ENCODE results near the gene LRRC27. TPM values are rescaled to one million over a fixed set of nuclear protein-coding genes. Genes with fewer than 3 reads are reported as not detected.
"Not testable (repeated sequence)": the region's sequence is repeated elsewhere in the genome, so short reads cannot be mapped to it uniquely, and the experiment has no call there.

LRRC27 gene
- total RNA-seq, 1 donor from 2014 or later: 5.8 TPM

DNA sequence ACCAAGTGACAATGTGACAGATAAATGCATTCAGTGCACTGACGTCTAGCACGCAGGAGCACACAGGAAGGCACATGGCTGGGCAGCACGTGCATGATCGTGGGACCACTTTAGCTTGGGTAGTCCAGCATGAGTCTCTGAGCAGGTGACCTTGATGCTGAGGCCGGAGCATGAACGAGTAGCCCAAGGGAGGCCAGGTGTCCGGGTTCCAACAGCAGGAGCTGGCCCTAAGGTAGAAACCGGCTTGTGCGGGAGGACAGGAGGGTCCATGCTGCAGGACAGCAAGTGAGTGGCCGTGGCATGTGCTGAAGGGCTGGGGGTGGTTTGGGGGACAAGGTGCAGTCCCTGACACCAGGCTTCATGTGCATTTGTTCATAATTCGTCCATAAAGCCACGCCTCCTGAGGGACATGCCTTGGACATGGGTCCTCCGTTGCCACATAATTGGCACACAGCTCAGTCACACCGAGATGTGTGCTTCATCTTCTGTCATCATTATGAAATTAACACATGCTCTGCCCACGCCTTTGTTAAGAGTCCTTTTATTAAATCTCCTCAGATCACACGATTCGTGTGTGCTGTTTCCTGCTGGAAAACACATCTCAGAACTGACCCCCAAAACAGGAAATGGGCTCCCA is 21.2 kb upstream of the LRRC27 start:
- no peak for DNase-seq (ENCODE audit: low read depth)
- TF ChIP-seq, protein P1, sequence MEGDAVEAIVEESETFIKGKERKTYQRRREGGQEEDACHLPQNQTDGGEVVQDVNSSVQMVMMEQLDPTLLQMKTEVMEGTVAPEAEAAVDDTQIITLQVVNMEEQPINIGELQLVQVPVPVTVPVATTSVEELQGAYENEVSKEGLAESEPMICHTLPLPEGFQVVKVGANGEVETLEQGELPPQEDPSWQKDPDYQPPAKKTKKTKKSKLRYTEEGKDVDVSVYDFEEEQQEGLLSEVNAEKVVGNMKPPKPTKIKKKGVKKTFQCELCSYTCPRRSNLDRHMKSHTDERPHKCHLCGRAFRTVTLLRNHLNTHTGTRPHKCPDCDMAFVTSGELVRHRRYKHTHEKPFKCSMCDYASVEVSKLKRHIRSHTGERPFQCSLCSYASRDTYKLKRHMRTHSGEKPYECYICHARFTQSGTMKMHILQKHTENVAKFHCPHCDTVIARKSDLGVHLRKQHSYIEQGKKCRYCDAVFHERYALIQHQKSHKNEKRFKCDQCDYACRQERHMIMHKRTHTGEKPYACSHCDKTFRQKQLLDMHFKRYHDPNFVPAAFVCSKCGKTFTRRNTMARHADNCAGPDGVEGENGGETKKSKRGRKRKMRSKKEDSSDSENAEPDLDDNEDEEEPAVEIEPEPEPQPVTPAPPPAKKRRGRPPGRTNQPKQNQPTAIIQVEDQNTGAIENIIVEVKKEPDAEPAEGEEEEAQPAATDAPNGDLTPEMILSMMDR (conservative IDR thresholded peaks at IDR 0.05; ENCODE audit: low read depth, low read length): no peak
- H3K4me3 ChIP-seq (ENCODE audit: low read depth, low read length): no peak overlapping the region

DNA sequence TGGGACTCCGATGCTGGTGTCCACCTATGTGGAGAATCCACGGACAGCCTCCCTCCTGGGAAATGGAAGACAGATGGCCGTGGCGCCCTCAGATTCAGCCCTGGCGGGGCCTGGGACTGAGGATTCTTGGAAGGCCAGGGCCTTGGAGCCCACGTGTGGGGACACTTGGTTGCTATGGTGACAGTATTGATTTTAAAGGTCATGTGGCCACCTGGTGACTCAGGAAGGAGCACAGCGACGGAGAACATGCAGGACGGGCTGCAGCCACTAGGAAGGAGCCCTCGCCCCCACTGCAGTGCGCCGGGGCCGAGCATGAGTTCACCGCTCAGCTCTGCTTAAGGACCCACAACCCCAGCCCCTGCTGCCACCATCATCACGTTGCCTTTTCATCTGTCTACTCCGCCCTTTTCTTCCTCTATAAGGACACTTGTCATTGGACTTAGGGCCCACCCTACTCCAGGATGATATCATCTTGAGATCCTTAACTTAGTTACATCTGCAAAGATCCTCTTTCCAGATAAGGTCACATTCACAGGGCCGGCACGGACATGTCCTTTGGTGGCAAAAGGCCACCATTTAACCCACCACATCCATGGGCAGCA is 20.6 kb upstream of the LRRC27 start:
- TF ChIP-seq, protein P1 (conservative IDR thresholded peaks at IDR 0.05; ENCODE audit: low read depth, low read length): no peak
- H3K4me3 ChIP-seq (ENCODE audit: low read depth, low read length): no peak overlapping the region
- DNase-seq (ENCODE audit: low read depth): no peak

DNA sequence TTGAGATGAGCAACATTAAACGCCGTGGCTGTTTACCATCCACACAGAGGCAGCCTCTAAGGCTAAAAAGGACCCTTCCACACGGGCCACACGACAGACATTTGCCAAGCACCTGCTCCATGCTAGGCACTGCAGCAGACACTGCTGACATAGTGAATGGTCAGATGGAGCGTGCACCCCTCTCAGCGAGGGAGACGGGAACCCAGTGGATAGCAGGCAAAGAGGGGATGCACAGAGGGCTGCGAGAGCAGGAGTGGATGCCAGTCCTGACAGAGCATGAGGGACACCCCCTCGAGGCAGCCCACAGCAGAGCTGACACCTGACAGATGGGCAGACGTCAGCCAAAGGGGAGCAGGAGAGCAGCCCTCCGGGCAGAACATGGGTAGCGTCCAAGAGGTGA is 18.7 kb upstream of the LRRC27 start:
- no peak for DNase-seq (ENCODE audit: low read depth)
- TF ChIP-seq, protein P1 (conservative IDR thresholded peaks at IDR 0.05; ENCODE audit: low read depth, low read length): no peak

DNA sequence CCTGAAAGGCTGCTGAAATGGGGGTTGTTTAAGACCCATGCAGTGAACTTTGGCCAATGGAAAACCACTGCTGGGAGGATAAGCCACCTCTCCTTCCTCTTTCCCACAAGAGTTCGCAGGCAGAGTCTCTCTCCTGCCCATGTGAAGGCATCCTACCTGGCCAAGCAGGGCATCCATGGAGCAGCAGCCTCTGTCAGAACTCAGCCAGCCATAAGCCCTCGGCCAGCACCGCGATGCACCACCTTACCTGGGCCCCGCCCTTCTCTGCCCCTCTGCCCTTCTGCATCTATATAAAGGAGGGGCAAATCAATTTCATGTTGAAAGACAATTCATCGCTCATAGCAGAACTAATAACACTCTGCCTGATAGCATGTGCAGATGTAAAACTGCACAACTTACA is 18.1 kb upstream of the LRRC27 start:
- no peak for DNase-seq (ENCODE audit: low read depth)
- TF ChIP-seq, protein P1 (conservative IDR thresholded peaks at IDR 0.05; ENCODE audit: low read depth, low read length): no peak
- H3K4me3 ChIP-seq (ENCODE audit: low read depth, low read length): no peak overlapping the region

More for the DNA sequence above, 18.7 kb upstream of the LRRC27 start:
- no peak overlapping the region for H3K4me3 ChIP-seq (ENCODE audit: low read depth, low read length)

DNA sequence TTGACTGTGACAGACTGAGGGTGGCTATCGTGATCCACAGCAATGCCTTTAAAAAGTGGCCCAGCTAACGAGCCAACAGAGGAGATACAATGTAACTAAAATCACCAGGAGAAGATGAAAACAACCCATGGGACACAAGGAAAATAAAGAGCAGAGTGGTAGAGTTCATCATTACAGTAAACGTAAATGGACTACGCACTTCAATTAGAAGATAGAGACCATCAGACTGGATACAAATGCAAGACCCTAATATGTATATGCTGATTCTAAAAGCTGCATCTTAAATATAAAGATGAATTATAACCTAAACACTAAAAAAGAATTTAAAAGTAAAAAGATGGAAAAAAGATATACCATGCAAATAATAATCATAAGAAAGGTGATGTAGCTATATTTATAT is 17.7 kb upstream of the LRRC27 start:
- DNase-seq (ENCODE audit: low read depth): no peak
- TF ChIP-seq, protein P1 (conservative IDR thresholded peaks at IDR 0.05; ENCODE audit: low read depth, low read length): no peak
- no peak overlapping the region for H3K4me3 ChIP-seq (ENCODE audit: low read depth, low read length)

DNA sequence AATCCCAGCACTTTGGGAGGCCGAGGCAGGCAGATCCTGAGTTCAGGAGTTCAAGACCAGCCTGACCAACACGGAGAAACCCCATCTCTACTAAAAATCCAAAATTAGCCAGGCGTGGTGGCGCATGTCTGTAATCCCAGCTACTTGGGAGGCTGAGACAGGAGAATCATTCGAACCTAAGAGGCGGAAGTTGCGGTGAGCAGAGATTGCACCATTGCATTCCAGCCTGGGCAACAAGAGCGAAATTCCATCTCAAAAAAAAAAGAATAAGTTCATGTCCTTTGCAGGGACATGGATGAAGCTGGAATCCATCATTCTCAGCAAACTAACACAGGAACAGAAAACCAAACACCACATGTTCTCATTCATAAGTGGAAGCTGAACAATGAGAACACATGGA is 17.1 kb upstream of the LRRC27 start:
- not testable (repeated sequence) for H3K4me3 ChIP-seq (ENCODE audit: low read depth, low read length); DNase-seq (ENCODE audit: low read depth)

DNA sequence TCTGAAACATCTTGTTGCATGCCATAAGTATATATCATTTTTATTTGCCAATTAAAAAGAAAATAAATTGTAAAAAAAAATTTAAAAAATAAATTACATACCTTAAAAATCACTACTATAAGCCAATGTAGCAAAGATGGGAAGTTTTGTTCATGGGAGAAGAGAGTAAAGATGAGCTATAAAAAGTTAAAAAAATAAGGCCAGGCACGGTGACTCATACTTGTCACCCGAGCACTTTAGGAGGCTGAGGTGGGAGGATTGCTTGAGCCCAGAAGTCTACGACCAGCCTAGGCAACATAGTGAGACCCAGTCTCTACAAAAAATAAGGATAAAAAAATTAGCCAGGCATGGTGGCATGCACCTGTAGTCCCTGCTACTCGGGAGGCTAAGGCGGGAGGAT is 15.9 kb upstream of the LRRC27 start:
- TF ChIP-seq, protein P1 (conservative IDR thresholded peaks at IDR 0.05; ENCODE audit: low read depth, low read length): no peak

DNA sequence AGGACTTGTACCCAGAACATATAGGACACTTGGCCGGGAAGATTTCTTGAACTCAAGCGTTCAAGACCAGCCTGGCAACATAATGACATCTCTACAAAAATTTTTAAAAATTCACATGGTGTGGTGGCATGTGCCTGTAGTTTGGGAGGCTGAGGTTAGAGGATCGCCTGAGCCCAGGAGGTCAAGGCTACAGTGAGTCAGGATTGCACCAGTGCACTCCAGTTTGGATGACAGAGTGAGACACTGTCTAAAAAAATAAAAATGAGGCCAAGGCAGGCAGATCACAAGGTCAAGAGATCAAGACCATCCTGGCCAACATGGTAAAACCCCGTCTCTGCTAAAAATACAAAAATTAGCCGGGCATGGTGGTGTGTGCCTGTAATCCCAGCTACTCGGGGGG is 14.5 kb upstream of the LRRC27 start:
- H3K4me3 ChIP-seq (ENCODE audit: low read depth, low read length): not testable (repeated sequence)

More for the DNA sequence above, 15.9 kb upstream of the LRRC27 start:
- no peak overlapping the region for H3K4me3 ChIP-seq (ENCODE audit: low read depth, low read length)
- no peak for DNase-seq (ENCODE audit: low read depth)

More for the DNA sequence above, 14.5 kb upstream of the LRRC27 start:
- not testable (repeated sequence) for DNase-seq (ENCODE audit: low read depth)

All from epithelial cell of proximal tubule (primary cell).